GM12875 (cell line): ENCODE results near the gene USP12.

Experiments used
- H3K4me3 ChIP-seq: one replicate; pipeline ENCODE4 v1.5.1; 2011; ENCODE audit warnings: low read depth, low read length, control low read depth
- TF ChIP-seq, protein P1 (sequence below): IDR thresholded peaks from 2 replicates; pipeline ENCODE4 v1.5.1; 2011; ENCODE audit warnings: low read depth, mild to moderate bottlenecking, control low read depth, inconsistent platforms, low read length, moderate library complexity, borderline replicate concordance; ENCODE audit not compliant: insufficient read depth

USP12 gene

DNA sequence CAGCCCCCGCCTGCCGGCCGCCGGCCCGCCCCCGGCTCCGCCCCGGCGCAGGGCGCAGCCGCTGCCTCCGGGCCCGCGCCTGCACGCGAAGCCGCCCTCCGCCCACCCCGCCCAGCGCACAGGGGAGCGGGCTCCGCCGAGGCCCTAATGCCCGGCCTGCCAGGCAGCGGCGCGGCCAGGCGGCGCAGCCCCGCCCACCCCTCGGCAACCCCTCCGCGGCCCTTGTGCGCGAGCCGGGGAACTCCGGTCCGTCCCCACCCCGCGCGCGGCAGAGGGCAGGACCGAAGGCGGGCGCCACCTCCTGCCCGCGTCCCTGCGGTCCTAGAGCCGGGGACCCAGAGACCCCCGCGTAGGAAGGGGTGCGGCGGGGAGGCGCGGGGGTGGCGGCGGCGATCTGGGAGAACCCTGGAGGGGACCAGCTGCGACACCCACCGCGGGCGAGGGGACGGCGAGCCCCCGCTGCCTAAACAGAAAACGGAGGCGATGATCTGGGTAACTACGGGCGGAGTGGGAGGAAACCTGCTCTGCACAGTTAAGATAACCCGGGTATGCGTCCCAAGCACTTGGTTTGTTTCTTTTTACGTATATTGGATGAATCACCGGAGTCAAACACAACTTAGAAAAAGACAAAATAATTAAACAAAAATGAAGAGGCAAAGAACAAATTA, 350 bp upstream of the USP12 start:
- H3K4me3 ChIP-seq, result peak overlapping the region; percentile 73
- TF ChIP-seq, protein P1, sequence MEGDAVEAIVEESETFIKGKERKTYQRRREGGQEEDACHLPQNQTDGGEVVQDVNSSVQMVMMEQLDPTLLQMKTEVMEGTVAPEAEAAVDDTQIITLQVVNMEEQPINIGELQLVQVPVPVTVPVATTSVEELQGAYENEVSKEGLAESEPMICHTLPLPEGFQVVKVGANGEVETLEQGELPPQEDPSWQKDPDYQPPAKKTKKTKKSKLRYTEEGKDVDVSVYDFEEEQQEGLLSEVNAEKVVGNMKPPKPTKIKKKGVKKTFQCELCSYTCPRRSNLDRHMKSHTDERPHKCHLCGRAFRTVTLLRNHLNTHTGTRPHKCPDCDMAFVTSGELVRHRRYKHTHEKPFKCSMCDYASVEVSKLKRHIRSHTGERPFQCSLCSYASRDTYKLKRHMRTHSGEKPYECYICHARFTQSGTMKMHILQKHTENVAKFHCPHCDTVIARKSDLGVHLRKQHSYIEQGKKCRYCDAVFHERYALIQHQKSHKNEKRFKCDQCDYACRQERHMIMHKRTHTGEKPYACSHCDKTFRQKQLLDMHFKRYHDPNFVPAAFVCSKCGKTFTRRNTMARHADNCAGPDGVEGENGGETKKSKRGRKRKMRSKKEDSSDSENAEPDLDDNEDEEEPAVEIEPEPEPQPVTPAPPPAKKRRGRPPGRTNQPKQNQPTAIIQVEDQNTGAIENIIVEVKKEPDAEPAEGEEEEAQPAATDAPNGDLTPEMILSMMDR, result no peak

DNA sequence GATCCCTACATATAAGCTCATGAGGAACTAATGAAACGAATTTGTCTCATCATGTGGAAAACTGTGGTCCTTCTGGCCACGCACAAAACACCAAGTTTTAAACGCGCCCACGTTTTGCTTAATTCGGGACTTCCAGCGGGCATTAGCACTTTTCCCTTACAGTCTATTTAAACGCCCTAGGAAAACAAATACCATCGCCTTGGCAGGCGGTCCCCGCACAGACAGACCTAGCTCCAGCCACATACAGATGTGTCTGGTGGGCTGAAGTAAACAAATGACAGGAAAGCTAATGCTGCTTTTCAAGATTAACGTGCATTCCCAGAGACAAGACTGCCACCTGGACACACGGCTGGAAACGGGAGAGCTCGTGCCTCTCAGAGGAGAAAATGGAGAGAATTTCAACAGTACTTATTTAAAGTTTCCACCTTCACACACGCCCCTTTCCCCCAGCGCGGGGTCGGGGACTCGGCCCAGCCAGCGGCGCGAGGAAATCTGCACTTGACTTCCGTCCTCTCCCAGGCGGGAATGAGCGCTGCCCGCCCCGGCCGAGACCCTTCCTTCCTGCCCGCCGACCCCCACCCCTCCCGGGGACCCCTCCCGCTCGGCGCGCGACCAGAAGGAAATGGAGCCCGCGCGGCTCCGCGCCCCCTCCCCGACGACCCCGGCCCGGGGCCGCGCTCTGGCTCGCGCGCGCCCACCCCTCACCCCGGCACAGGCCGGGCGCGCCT, 931 bp downstream of the USP12 start:
- TF ChIP-seq, protein P1, result no peak
- peak overlapping the region; percentile 73 for H3K4me3 ChIP-seq

DNA sequence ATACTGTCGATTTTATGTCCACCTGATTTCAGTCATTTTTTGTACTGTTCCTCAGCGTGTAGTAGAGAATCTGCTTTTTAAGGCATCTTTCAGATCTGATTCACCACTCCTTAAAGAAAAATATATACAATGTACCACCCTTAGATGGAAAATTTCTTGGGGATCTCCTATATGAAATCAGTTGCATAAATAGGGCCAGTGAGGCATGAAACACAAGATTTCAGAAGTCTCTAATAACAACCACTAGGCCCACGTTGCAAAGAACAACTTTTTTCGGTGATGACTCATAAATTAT, 1.4 kb downstream of the USP12 start:
- peak overlapping the region; percentile 73 for H3K4me3 ChIP-seq
- TF ChIP-seq, protein P1, result no peak

DNA sequence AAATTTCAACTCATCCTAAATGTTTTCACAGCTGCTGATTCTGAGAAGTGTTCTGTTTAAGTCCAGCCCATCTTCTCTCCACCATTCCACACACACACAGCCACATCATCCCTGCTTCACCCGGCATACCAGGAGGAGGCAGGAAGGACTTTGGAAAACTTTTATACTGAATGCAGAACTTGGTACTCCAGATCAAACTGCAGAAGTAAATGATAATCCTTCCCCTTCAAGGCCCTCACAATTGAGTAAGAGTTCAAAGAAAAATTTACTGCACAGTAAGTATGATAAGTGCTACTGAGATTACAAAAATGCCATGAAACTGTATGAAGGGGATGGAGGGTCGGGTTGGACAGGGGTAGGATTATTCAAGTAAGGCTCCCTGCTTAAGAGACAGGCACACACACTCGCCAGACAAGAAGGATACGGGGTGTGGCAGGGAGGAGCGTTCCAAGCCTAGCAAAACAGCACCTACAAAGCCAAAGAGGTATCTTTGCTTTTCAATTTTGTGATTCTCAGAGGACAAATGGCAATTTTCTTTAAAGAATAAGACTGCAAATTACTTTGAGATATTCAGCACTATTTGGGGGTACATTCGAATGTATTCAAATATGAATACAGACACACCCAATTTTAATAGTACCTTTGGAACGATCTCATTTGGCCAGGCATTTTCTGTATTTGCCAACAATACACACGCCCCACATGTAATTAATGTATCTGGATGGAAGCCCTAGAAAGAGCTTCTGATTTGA, 2.5 kb downstream of the USP12 start:
- peak overlapping the region; percentile 73 for H3K4me3 ChIP-seq
- TF ChIP-seq, protein P1, result no peak

DNA sequence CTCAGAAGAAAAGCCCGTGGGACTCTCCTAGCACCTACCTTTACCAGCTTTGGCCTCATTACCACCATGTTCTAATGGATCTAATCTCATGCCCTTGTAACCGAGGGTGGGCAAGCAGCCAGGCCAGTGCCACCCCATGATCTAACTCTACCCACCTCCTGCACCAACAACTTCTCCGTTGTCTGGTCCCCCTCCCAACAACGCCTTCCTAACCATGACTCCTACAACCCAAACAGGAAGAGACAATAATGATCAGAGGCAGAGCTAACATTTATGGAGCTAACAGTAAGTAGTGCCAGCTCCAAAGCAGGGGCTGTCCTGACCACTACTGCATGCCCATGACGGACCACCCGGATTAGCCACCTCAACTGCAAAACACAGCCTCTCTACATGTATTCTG, 3.5 kb downstream of the USP12 start:
- H3K4me3 ChIP-seq, result peak overlapping the region; percentile 33
- TF ChIP-seq, protein P1, result no peak

DNA sequence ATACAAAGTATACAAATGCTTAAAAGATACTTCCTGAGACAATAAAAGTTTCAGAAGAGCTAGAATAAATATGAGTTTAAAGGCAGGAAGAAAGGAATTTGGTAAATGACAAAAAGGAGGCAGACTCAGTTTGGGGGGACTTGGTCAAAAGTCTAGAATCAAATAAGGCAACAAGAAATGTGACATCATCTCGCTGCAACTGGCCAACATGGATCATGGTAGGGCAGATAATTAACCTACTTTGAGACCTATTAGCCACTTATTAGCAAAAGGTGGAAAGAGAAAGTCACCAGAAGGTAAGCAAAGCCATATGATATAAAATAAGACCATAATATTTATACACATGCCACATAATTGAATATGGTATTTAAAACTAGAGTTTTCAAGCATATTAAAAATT, 5.3 kb downstream of the USP12 start:
- H3K4me3 ChIP-seq, result no peak overlapping the region
- TF ChIP-seq, protein P1, result no peak
